Measurements from ENCODE around the gene PPP1R1C.
"Not testable (repeated sequence)": the region's sequence is repeated elsewhere in the genome, so short reads cannot be mapped to it uniquely, and the experiment has no call there.

Gene PPP1R1C

GRCh38 chr2:181952404-181953226 lies 33.0 kb upstream of the PPP1R1C start:
- no peaks in the 10 kb centered on the region for H4K20me1 ChIP-seq (ENCODE audit: control insufficient read depth, insufficient read depth, low read depth, low read length)
- no peaks in the 10 kb centered on the region for H3K9me2 ChIP-seq (replicated peaks; ENCODE audit: control insufficient read depth, low read length)
- H3K4me1 ChIP-seq (ENCODE audit: control insufficient read depth, low read length), result peaks cover 19% of the 10 kb centered on the region
- H3K36me3 ChIP-seq (ENCODE audit: control insufficient read depth, low read length), result no peaks in the 10 kb centered on the region
- H3K9me3 ChIP-seq (ENCODE audit: control insufficient read depth, insufficient read depth, low read length), result no peaks in the 10 kb centered on the region
- H3K27ac ChIP-seq (ENCODE audit: low read depth, low read length), result no peak overlapping the region
- H3F3A ChIP-seq (ENCODE audit: control insufficient read depth, insufficient read depth), result no peaks in the 10 kb centered on the region
- H3K4me3 ChIP-seq (ENCODE audit: low read length), result no peak overlapping the region
- H3K79me2 ChIP-seq (ENCODE audit: control insufficient read depth, low read length), result no peaks in the 10 kb centered on the region
- no peaks in the 10 kb centered on the region for H3K27me3 ChIP-seq (ENCODE audit: control insufficient read depth, low read length)
- no peak overlapping the region for H3K4me2 ChIP-seq (ENCODE audit: low read length)
- TF ChIP-seq EZH2phosphoT487 (IDR thresholded peaks at IDR 0.05; ENCODE audit: borderline replicate concordance, low read length), result no peak

GRCh38 chr2:181953881-181954537 lies 31.6 kb upstream of the PPP1R1C start:
- Histone ChIP-seq H3F3A (ENCODE audit: control insufficient read depth, insufficient read depth) (no peaks in the 10 kb centered on the region), H3K27me3 (ENCODE audit: control insufficient read depth, low read length) (no peaks in the 10 kb centered on the region), H3K79me2 (ENCODE audit: control insufficient read depth, low read length) (no peaks in the 10 kb centered on the region), H3K36me3 (ENCODE audit: control insufficient read depth, low read length) (no peaks in the 10 kb centered on the region), H3K4me1 (ENCODE audit: control insufficient read depth, low read length) (peaks cover 19% of the 10 kb centered on the region), H3K4me3 (ENCODE audit: low read length) (peak overlapping the region; percentile 72), H3K9me3 (ENCODE audit: control insufficient read depth, insufficient read depth, low read length) (no peaks in the 10 kb centered on the region), H4K20me1 (ENCODE audit: control insufficient read depth, insufficient read depth, low read depth, low read length) (no peaks in the 10 kb centered on the region), H3K27ac (ENCODE audit: low read depth, low read length) (no peak overlapping the region), H3K4me2 (ENCODE audit: low read length) (peak overlapping the region; percentile 68), H3K9me2 (replicated peaks; ENCODE audit: control insufficient read depth, low read length) (no peaks in the 10 kb centered on the region)
- TF ChIP-seq CTCF (IDR thresholded peaks at IDR 0.05; ENCODE audit: low read depth, low read length, poor library complexity, severe bottlenecking) (peak; percentile 83), EZH2phosphoT487 (IDR thresholded peaks at IDR 0.05; ENCODE audit: borderline replicate concordance, low read length) (no peak)

- TF ChIP-seq EZH2phosphoT487 (IDR thresholded peaks at IDR 0.05; ENCODE audit: borderline replicate concordance, low read length), result no peak
- TF ChIP-seq CTCF (IDR thresholded peaks at IDR 0.05; ENCODE audit: low read depth, low read length, poor library complexity, severe bottlenecking), result no peak
- Histone ChIP-seq H3K27me3 (ENCODE audit: control insufficient read depth, low read length) (no peaks in the 10 kb centered on the region), H3K4me2 (ENCODE audit: low read length) (peak overlapping the region; percentile 68), H3K9me2 (replicated peaks; ENCODE audit: control insufficient read depth, low read length) (no peaks in the 10 kb centered on the region), H3K9me3 (ENCODE audit: control insufficient read depth, insufficient read depth, low read length) (no peaks in the 10 kb centered on the region), H3K4me3 (ENCODE audit: low read length) (peak overlapping the region; percentile 72), H3K36me3 (ENCODE audit: control insufficient read depth, low read length) (no peaks in the 10 kb centered on the region), H3K4me1 (ENCODE audit: control insufficient read depth, low read length) (peaks cover 19% of the 10 kb centered on the region), H4K20me1 (ENCODE audit: control insufficient read depth, insufficient read depth, low read depth, low read length) (no peaks in the 10 kb centered on the region), H3K27ac (ENCODE audit: low read depth, low read length) (no peak overlapping the region), H3K79me2 (ENCODE audit: control insufficient read depth, low read length) (no peaks in the 10 kb centered on the region), H3F3A (ENCODE audit: control insufficient read depth, insufficient read depth) (no peaks in the 10 kb centered on the region)
These were observed 31.1 kb upstream of the PPP1R1C start for GRCh38 chr2:181954538-181954883.

- Histone ChIP-seq H4K20me1 (ENCODE audit: control insufficient read depth, insufficient read depth, low read depth, low read length) (no peaks in the 10 kb centered on the region), H3K4me3 (ENCODE audit: low read length) (peak overlapping the region; percentile 72), H3K9me2 (replicated peaks; ENCODE audit: control insufficient read depth, low read length) (no peaks in the 10 kb centered on the region), H3K4me1 (ENCODE audit: control insufficient read depth, low read length) (peaks cover 19% of the 10 kb centered on the region), H3K36me3 (ENCODE audit: control insufficient read depth, low read length) (no peaks in the 10 kb centered on the region), H3K27ac (ENCODE audit: low read depth, low read length) (no peak overlapping the region), H3K4me2 (ENCODE audit: low read length) (peak overlapping the region; percentile 68), H3F3A (ENCODE audit: control insufficient read depth, insufficient read depth) (no peaks in the 10 kb centered on the region), H3K79me2 (ENCODE audit: control insufficient read depth, low read length) (no peaks in the 10 kb centered on the region), H3K9me3 (ENCODE audit: control insufficient read depth, insufficient read depth, low read length) (no peaks in the 10 kb centered on the region), H3K27me3 (ENCODE audit: control insufficient read depth, low read length) (no peaks in the 10 kb centered on the region)
- TF ChIP-seq EZH2phosphoT487 (IDR thresholded peaks at IDR 0.05; ENCODE audit: borderline replicate concordance, low read length) (no peak), CTCF (IDR thresholded peaks at IDR 0.05; ENCODE audit: low read depth, low read length, poor library complexity, severe bottlenecking) (no peak)
These were observed 30.6 kb upstream of the PPP1R1C start for GRCh38 chr2:181955010-181955409.

- H3K36me3 ChIP-seq (ENCODE audit: control insufficient read depth, low read length); H4K20me1 ChIP-seq (ENCODE audit: control insufficient read depth, insufficient read depth, low read depth, low read length); H3K27me3 ChIP-seq (ENCODE audit: control insufficient read depth, low read length); H3K4me3 ChIP-seq (ENCODE audit: low read length); H3K9me2 ChIP-seq (replicated peaks; ENCODE audit: control insufficient read depth, low read length); H3K9me3 ChIP-seq (ENCODE audit: control insufficient read depth, insufficient read depth, low read length); H3K79me2 ChIP-seq (ENCODE audit: control insufficient read depth, low read length); H3K4me2 ChIP-seq (ENCODE audit: low read length); H3K27ac ChIP-seq (ENCODE audit: low read depth, low read length); H3F3A ChIP-seq (ENCODE audit: control insufficient read depth, insufficient read depth): not testable (repeated sequence)
- H3K4me1 ChIP-seq (ENCODE audit: control insufficient read depth, low read length), result peaks cover 19% of the 10 kb centered on the region
These were observed 29.8 kb upstream of the PPP1R1C start for GRCh38 chr2:181955866-181956265.
